Adrenal gland (tissue), 12 donors: ENCODE data around the gene NDEL1. TPM values are rescaled to one million over a fixed set of nuclear protein-coding genes. Genes with fewer than 3 reads are reported as not detected.

Experiments
- DNase-seq, 7 donors: peaks; one replicate each; pipeline ENCODE4 v3.0.0-alpha.2; 2019 to 2020
- H3K27ac ChIP-seq, 5 donors: fragments of 200-600 bp; sonication (generic) in 4 of 5; 1 replicate in 3 of 5; 2 replicates in 2 of 5; pipeline versions ENCODE4 v1.5.1 to v1.8.0; 2016 to 2020; ENCODE audit warnings: mild to moderate bottlenecking in 1 of 5
- H3K27me3 ChIP-seq: fragments of 200-600 bp; 2 replicates; pipeline ENCODE4 v1.8.0; 2021
- H3K36me3 ChIP-seq, 2 donors: fragments of 200-600 bp; replicated peaks in 1 of 2; 1 replicate in 1 of 2; 2 replicates in 1 of 2; pipeline versions ENCODE4 v1.5.1 to v1.8.0; 2018 to 2022
- H3K4me1 ChIP-seq, 2 donors: fragments of 200-600 bp; replicated peaks in 1 of 2; 1 replicate in 1 of 2; 2 replicates in 1 of 2; pipeline versions ENCODE4 v1.5.1 to v1.8.0; 2018 to 2021
- H3K4me3 ChIP-seq, 4 donors: fragments of 200-600 bp; sonication (generic) in 3 of 4; one replicate each; pipeline ENCODE4 v1.5.1; 2016 to 2018
- H3K9me3 ChIP-seq, 3 donors: fragments of 200-600 bp; sonication (generic) in 1 of 3; replicated peaks in 1 of 3; 1 replicate in 2 of 3; 2 replicates in 1 of 3; pipeline versions ENCODE4 v1.5.1 to v1.8.0; 2016 to 2021
- POLR2A ChIP-seq, 2 donors: fragments of 450-650 bp; IDR thresholded peaks; one replicate each; pipeline ENCODE4 v1.6.1; 2017; ENCODE audit warnings: antibody characterized with exemption in 2 of 2, mild to moderate bottlenecking in 2 of 2, moderate library complexity in 1 of 2
- WGBS, 4 donors: extraction: QIAGEN DNeasy Blood & Tissue Kit in 2 of 4; methylation state at CpG; one replicate each; pipeline versions ENCODE4 v1.1.5 to v1.1.7; 2013 to 2017; 5-methylcytosine and 5-hydroxymethylcytosine counted together
- intact Hi-C, 2 donors: fragments of 100-400 bp; cut with DNase I; formaldehyde crosslinking; loops; one replicate each; pipeline versions ENCODE4 v1.14.1 to v1.15.0; 2022 to 2023
- polyA plus RNA-seq, 3 donors: library from polyadenylated mRNA; stranded (reverse); fragments of 200-250 nt in 2 of 3; fragments of 350-450 nt in 1 of 3; fragmentation: Illumina TruSeq in 1 of 3; extraction: RNeasy Lipid Tissue Mini Kit (QIAGEN cat#74804) in 1 of 3; gene quantifications; one replicate each; pipeline ENCODE4 v1.2.3, GENCODE V29; 2013 to 2014
- total RNA-seq, 9 donors: library from RNA; depleted of rRNA in 4 of 9; stranded (reverse); fragments of >200 nt in 4 of 9; fragments of 120-200 nt in 1 of 9; fragmentation: NEBNext Ultra II Directional in 1 of 9; extraction: Animal tissue kit (Norgen Biotek cat#: 25700) in 1 of 9; gene quantifications; one replicate each; pipeline versions ENCODE4 v1.1.0 to v1.2.4, GENCODE V29; 2013 to 2023
- TF ChIP-seq, protein P1 (sequence below), 6 experiments: fragments of 450-650 bp in 4 of 6; fragments of 200-600 bp in 2 of 6; sonication (generic) in 1 of 6; IDR thresholded peaks; 1 replicate in 5 of 6; 2 replicates in 1 of 6; pipeline versions ENCODE4 v1.5.1 to v1.8.0; 2016 to 2021; ENCODE audit warnings: antibody characterized with exemption in 6 of 6, mild to moderate bottlenecking in 2 of 6, moderate library complexity in 1 of 6
- donor health status: healthy with polysubstance abuse.
- donor health status: Bipolar disorder and iron deficiency.
- donor health status: DM: yes; HTN: yes; CAD: no.
- donor health status: DM: no; HTN: no; CAD: no.
- donor health status: DM: no; HTN: no; CAD: no.
- donor health status: DM: yes; HTN: yes; CAD: no.

Gene NDEL1
- total and polyA plus RNA-seq, 12 donors = 21.9 to 265 (median 47.0) TPM

- no peak for TF ChIP-seq POLR2A (IDR thresholded peaks at IDR 0.05)
- TF ChIP-seq, protein P1, sequence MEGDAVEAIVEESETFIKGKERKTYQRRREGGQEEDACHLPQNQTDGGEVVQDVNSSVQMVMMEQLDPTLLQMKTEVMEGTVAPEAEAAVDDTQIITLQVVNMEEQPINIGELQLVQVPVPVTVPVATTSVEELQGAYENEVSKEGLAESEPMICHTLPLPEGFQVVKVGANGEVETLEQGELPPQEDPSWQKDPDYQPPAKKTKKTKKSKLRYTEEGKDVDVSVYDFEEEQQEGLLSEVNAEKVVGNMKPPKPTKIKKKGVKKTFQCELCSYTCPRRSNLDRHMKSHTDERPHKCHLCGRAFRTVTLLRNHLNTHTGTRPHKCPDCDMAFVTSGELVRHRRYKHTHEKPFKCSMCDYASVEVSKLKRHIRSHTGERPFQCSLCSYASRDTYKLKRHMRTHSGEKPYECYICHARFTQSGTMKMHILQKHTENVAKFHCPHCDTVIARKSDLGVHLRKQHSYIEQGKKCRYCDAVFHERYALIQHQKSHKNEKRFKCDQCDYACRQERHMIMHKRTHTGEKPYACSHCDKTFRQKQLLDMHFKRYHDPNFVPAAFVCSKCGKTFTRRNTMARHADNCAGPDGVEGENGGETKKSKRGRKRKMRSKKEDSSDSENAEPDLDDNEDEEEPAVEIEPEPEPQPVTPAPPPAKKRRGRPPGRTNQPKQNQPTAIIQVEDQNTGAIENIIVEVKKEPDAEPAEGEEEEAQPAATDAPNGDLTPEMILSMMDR (IDR thresholded peaks at IDR 0.05) = no peak
- WGBS, 4 donors = 71 to 78% (median 77%) methylated on average over 11 of the region's 11 CpGs
- peaks cover 10% of the 10 kb centered on the region for H3K27me3 ChIP-seq
These were observed 32.7 kb upstream of the NDEL1 start for GRCh38 chr17:8402921-8403536.

GRCh38 chr17:8405499-8406016 is 30.1 kb upstream of the NDEL1 start:
- H3K4me3 ChIP-seq = no peak overlapping the region
- TF ChIP-seq, protein P1 (IDR thresholded peaks at IDR 0.05) = no peak
- no peak for TF ChIP-seq POLR2A (IDR thresholded peaks at IDR 0.05)
- DNase-seq = peak in 1 of 7 donors; percentile 23
- intact Hi-C loops = loop anchor here in 1 of 2 donors (10.0 kb wide), 1 partner anchor 339 kb away; the partner anchor contains the start of gene CCDC42
- H3K4me1 ChIP-seq = no peaks in the 10 kb centered on the region
- H3K27ac ChIP-seq = no peak overlapping the region
- 78 to 84% (median 83%) methylated on average over 6 to 11 of the region's 11 CpGs for WGBS, 4 donors
- H3K27me3 ChIP-seq = no peaks in the 10 kb centered on the region
- no peaks in the 10 kb centered on the region for H3K9me3 ChIP-seq
- H3K36me3 ChIP-seq = no peaks in the 10 kb centered on the region

More at GRCh38 chr17:8402921-8403536, 32.7 kb upstream of the NDEL1 start:
- no peak overlapping the region for H3K4me3 ChIP-seq
- H3K36me3 ChIP-seq = no peaks in the 10 kb centered on the region
- H3K27ac ChIP-seq = no peak overlapping the region
- H3K9me3 ChIP-seq = no peaks in the 10 kb centered on the region
- intact Hi-C loops = loop anchor here in 1 of 2 donors (10.0 kb wide), 1 partner anchor 342 kb away; the partner anchor contains the start of gene CCDC42
- H3K4me1 ChIP-seq = no peaks in the 10 kb centered on the region
- DNase-seq = no peak

DNA sequence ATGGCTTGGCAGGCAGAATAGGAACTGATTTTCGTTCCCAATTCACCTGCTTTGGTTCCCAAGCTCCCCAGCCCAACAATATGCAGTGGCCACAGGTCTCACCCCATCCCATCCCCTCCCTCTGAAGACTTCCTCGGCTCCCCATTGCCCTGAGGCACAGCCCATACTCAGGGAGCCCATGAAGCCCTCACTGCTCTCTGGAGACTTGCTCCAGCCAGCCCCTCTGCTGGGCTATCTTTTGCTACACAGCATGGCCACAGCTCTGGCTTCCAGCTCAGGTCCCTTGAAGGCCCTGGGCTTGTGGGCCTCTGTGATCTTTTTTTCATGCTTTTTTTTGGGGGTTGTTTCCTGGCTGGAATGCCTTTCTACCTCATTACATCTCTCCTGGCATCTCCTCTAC is 29.5 kb upstream of the NDEL1 start:
- Histone ChIP-seq H3K4me1 (no peaks in the 10 kb centered on the region), H3K27ac (no peak overlapping the region), H3K36me3 (no peaks in the 10 kb centered on the region), H3K9me3 (no peaks in the 10 kb centered on the region), H3K27me3 (no peaks in the 10 kb centered on the region), H3K4me3 (no peak overlapping the region)
- 33 to 82% (median 72%) methylated on average over 1 to 2 of the region's 2 CpGs for WGBS, 4 donors
- intact Hi-C loops = loop anchor here in 1 of 2 donors (10.0 kb wide), 1 partner anchor 339 kb away; the partner anchor contains the start of gene CCDC42
- TF ChIP-seq, protein P1 (IDR thresholded peaks at IDR 0.05) = no peak
- no peak for TF ChIP-seq POLR2A (IDR thresholded peaks at IDR 0.05)
- peak in 1 of 7 donors; percentile 21 for DNase-seq

DNA sequence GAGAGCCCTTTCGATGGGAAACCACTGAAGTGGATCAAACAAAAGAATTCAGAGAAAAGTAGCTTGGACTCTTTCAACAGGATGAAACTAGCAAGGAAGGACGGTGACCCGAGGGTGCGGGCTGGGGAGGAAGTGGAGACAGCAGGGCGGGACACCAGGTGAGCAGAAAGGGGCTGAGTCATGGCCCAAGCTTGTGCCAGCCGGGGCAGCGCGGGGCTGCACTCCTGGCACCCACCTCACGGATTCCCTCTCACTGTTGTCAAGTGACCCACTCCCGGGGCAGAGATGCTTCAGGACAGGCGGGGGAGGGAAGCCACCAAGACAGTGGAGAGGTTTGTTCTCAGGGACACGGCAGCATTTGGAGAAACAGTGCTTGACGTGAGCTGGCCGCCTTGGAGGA is 27.3 kb upstream of the NDEL1 start:
- H3K4me1 ChIP-seq = no peaks in the 10 kb centered on the region
- no peaks in the 10 kb centered on the region for H3K9me3 ChIP-seq
- H3K4me3 ChIP-seq = no peak overlapping the region
- TF ChIP-seq, protein P1 (IDR thresholded peaks at IDR 0.05) = no peak
- no peak for TF ChIP-seq POLR2A (IDR thresholded peaks at IDR 0.05)
- no peaks in the 10 kb centered on the region for H3K36me3 ChIP-seq
- peak in 1 of 7 donors; percentile 24 for DNase-seq
- no peaks in the 10 kb centered on the region for H3K27me3 ChIP-seq
- intact Hi-C loops = loop anchor here in 1 of 2 donors (10.0 kb wide), 1 partner anchor 336 kb away; the partner anchor contains the start of gene CCDC42
- 55 to 75% (median 66%) methylated on average over 10 to 14 of the region's 14 CpGs for WGBS, 4 donors
- no peak overlapping the region for H3K27ac ChIP-seq
